Smooth muscle cell (in vitro differentiated cells): ENCODE data around the gene ABHD17A. TPM values are rescaled to one million over a fixed set of nuclear protein-coding genes. Genes with fewer than 3 reads are reported as not detected.
A peak's percentile ranks its signal among the peaks of the same experiment; 100 is the strongest.
"Not testable (repeated sequence)": the region's sequence is repeated elsewhere in the genome, so short reads cannot be mapped to it uniquely, and the experiment has no call there.

Experiments used
- DNase-seq: peaks from one replicate; lab custom pipeline; 2025; ENCODE audit not compliant: unreplicated experiment; lab: John Stamatoyannopoulos, UW
- H2AFZ ChIP-seq: fragments of 200-600 bp; sonication (generic); 2 replicates; pipeline ENCODE4 v1.6.0; 2016; ENCODE audit warnings: antibody characterized with exemption, low read depth, mild to moderate bottlenecking
- H3F3A ChIP-seq: fragments of 200-600 bp; sonication (generic); 2 replicates; pipeline ENCODE4 v1.6.0; 2017; ENCODE audit warnings: antibody characterized with exemption, low read depth
- H3K27ac ChIP-seq: fragments of 200-600 bp; sonication (generic); 2 replicates; pipeline ENCODE4 v1.5.1; 2016; ENCODE audit warnings: low read depth, mild to moderate bottlenecking
- H3K27me3 ChIP-seq: fragments of 200-600 bp; sonication (generic); 2 replicates; pipeline ENCODE4 v1.6.1; 2016; ENCODE audit warnings: low read depth, mild to moderate bottlenecking
- H3K36me3 ChIP-seq: fragments of 200-600 bp; sonication (generic); 2 replicates; pipeline ENCODE4 v1.5.1; 2016; ENCODE audit warnings: low read depth
- H3K4me1 ChIP-seq: fragments of 200-600 bp; sonication (generic); 2 replicates; pipeline ENCODE4 v1.5.1; 2016; ENCODE audit warnings: low read depth
- H3K4me2 ChIP-seq: fragments of 200-600 bp; sonication (generic); 2 replicates; pipeline ENCODE4 v1.6.0; 2016; ENCODE audit warnings: mild to moderate bottlenecking
- H3K4me3 ChIP-seq: fragments of 200-600 bp; sonication (generic); 2 replicates; pipeline ENCODE4 v1.5.1; 2016; ENCODE audit warnings: mild to moderate bottlenecking
- H3K79me2 ChIP-seq: fragments of 200-600 bp; sonication (generic); 2 replicates; pipeline ENCODE4 v1.6.0; 2016; ENCODE audit warnings: low read depth, mild to moderate bottlenecking
- H3K9ac ChIP-seq: fragments of 200-600 bp; sonication (generic); 2 replicates; pipeline ENCODE4 v1.6.0; 2016; ENCODE audit warnings: low read depth
- H3K9me3 ChIP-seq: fragments of 200-600 bp; sonication (generic); replicated peaks from 2 replicates; pipeline ENCODE4 v1.5.1; 2016; ENCODE audit warnings: low read depth
- H4K20me1 ChIP-seq: fragments of 200-600 bp; sonication (generic); 2 replicates; pipeline ENCODE4 v1.6.0; 2016; ENCODE audit warnings: low read depth
- CTCF ChIP-seq: fragments of 200-600 bp; sonication (generic); IDR thresholded peaks from 2 replicates; pipeline ENCODE4 v1.5.1; 2017; ENCODE audit warnings: borderline replicate concordance, mild to moderate bottlenecking, antibody characterized with exemption; ENCODE audit not compliant: insufficient read depth, poor library complexity, severe bottlenecking
- WGBS: methylation state at CpG from one replicate; pipeline ENCODE4 v1.1.7; 2016; ENCODE audit warnings: low lambda C conversion rate; 5-methylcytosine and 5-hydroxymethylcytosine counted together
- polyA plus RNA-seq: library from polyadenylated mRNA; unstranded; fragments of >200 nt; fragmentation: Nextera tagmentation; extraction: Ambion mirVana; gene quantifications from 2 replicates; pipeline ENCODE4 v1.2.1, GENCODE V29; 2016
- total RNA-seq: library from RNA; depleted of rRNA; stranded (reverse); fragments of >200 nt; gene quantifications from 2 replicates; pipeline ENCODE4 v1.2.3, GENCODE V29; 2014

Gene ABHD17A
- total RNA-seq = 42.9 and 49.2 TPM in 2 replicates
- polyA plus RNA-seq = 98.3 and 106 TPM in 2 replicates

- H2AFZ ChIP-seq, H3K4me1 ChIP-seq: not testable (repeated sequence)
- 32% methylated on average over 32 of the region's 46 CpGs for WGBS
Measured at GRCh38 chr19:1885398-1886119, at the start of gene ABHD17A. Gene ABHD17A, minus strand, starts transcription at chr19:1885496. Its CDS starts 3,930 bp downstream, at chr19:1881566.

GRCh38 chr19:1933942-1934341 is 48.6 kb upstream of the ABHD17A start:
- DNase-seq = no peak
- H3K27ac ChIP-seq = no peak overlapping the region
- peaks cover 4% of the 10 kb centered on the region for H3F3A ChIP-seq
- no peaks in the 10 kb centered on the region for H3K4me1 ChIP-seq
- H3K4me2 ChIP-seq = no peak overlapping the region
- H2AFZ ChIP-seq = no peak overlapping the region
- H3K4me3 ChIP-seq = no peak overlapping the region
- H4K20me1 ChIP-seq = no peaks in the 10 kb centered on the region
- no peaks in the 10 kb centered on the region for H3K9me3 ChIP-seq
- H3K36me3 ChIP-seq = no peaks in the 10 kb centered on the region
- H3K9ac ChIP-seq = no peak overlapping the region
- H3K79me2 ChIP-seq = no peaks in the 10 kb centered on the region
- H3K27me3 ChIP-seq = no peaks in the 10 kb centered on the region
- no peak for TF ChIP-seq CTCF
- 96% methylated on average over 8 of the region's 8 CpGs for WGBS

More at GRCh38 chr19:1885398-1886119, at the start of gene ABHD17A:
- peaks cover 37% of the 10 kb centered on the region for H3K79me2 ChIP-seq
- not testable (repeated sequence) for H3F3A ChIP-seq, H3K9me3 ChIP-seq, H3K36me3 ChIP-seq, H3K27me3 ChIP-seq
- H3K9ac ChIP-seq = peak within 1 kb of the TSS; percentile 86
- H4K20me1 ChIP-seq = peaks cover 42% of the 10 kb centered on the region
- DNase-seq = peak; percentile 85
- H3K4me2 ChIP-seq = peak within 1 kb of the TSS; percentile 95
- H3K4me3 ChIP-seq = peak within 1 kb of the TSS; percentile 92
- peak within 1 kb of the TSS; percentile 57 for H3K27ac ChIP-seq

- no peaks in the 10 kb centered on the region for H3K36me3 ChIP-seq
- H3K9ac ChIP-seq = no peak overlapping the region
- H4K20me1 ChIP-seq = no peaks in the 10 kb centered on the region
- DNase-seq = no peak
- no peak for TF ChIP-seq CTCF
- WGBS = 94% methylated on average over 7 of the region's 7 CpGs
- H3K27ac ChIP-seq = no peak overlapping the region
- peaks cover 3% of the 10 kb centered on the region for H3F3A ChIP-seq
- no peak overlapping the region for H3K4me2 ChIP-seq
- no peaks in the 10 kb centered on the region for H3K9me3 ChIP-seq
- no peak overlapping the region for H2AFZ ChIP-seq
- H3K4me3 ChIP-seq = no peak overlapping the region
- no peaks in the 10 kb centered on the region for H3K27me3 ChIP-seq
- H3K79me2 ChIP-seq = no peaks in the 10 kb centered on the region
- H3K4me1 ChIP-seq = no peaks in the 10 kb centered on the region
Measured at GRCh38 chr19:1933244-1933643, 47.9 kb upstream of the ABHD17A start.

- Histone ChIP-seq H3K9me3 (no peaks in the 10 kb centered on the region), H3K27me3 (no peaks in the 10 kb centered on the region), H3K36me3 (no peaks in the 10 kb centered on the region), H4K20me1 (no peaks in the 10 kb centered on the region), H3K4me3 (no peak overlapping the region), H2AFZ (no peak overlapping the region), H3K9ac (no peak overlapping the region), H3K4me2 (no peak overlapping the region), H3K27ac (no peak overlapping the region), H3F3A (peaks cover 3% of the 10 kb centered on the region), H3K4me1 (no peaks in the 10 kb centered on the region), H3K79me2 (no peaks in the 10 kb centered on the region)
- no peak for TF ChIP-seq CTCF
- no peak for DNase-seq
- 86% methylated on average over 8 of the region's 8 CpGs for WGBS
Measured at GRCh38 chr19:1932395-1932794, 47.1 kb upstream of the ABHD17A start.
